ENCODE results near the gene IL2. TPM values are rescaled to one million over a fixed set of nuclear protein-coding genes. Genes with fewer than 3 reads are reported as not detected.

The IL2 gene
- total and polyA plus RNA-seq, 4 donors, result 1.4 TPM; not detected in 3

DNA sequence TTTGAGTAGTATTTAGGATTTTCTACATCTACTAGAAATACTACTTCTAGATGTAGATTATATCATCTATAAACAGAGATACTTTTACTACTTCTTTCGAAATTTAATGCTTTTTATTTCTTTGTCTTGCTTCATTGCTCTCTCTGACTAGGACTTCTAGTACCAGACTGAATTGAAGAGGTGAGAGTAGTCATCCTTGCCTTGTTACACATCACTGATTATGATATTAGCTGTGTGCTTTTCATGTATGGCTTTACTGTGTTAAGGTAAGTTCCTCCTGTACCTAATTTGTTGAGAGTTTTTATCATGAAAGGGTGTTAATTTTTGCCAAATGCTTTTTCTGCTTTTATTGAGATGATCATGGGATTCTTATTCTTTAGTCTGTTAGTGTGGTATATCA, 19.6 kb upstream of the IL2 start:
- no peaks in the 10 kb centered on the region for H3K27me3 ChIP-seq (ENCODE audit: control insufficient read depth in 3 of 3, insufficient read depth in 3 of 3, low read length in 2 of 3)
- H3K4me1 ChIP-seq (ENCODE audit: control insufficient read depth in 5 of 5, insufficient read depth in 5 of 5, low read length in 5 of 5), result peaks cover 0 to 8% (median 0%) of the 10 kb centered on the region in 5 donors
- DNase-seq (no peak), ATAC-seq (ENCODE audit: insufficient read depth, low FRiP score) (no peak)
- 66 to 74% methylated on average over 1 of the region's 1 CpG for WGBS, 2 donors
- no peak overlapping the region for H3K4me3 ChIP-seq
- no peak overlapping the region for H3K9ac ChIP-seq (ENCODE audit: insufficient read depth in 1 of 2, low read length in 2 of 2)
- no peaks in the 10 kb centered on the region for H3K9me3 ChIP-seq (ENCODE audit: control insufficient read depth in 4 of 4, insufficient read depth in 3 of 4, low read length in 3 of 4)
- no peaks in the 10 kb centered on the region for H3K36me3 ChIP-seq (ENCODE audit: control insufficient read depth in 4 of 4, insufficient read depth in 4 of 4, low read length in 4 of 4)
- no peak overlapping the region for H3K27ac ChIP-seq (ENCODE audit: low read depth in 1 of 2, low read length in 1 of 2)
- TF ChIP-seq, protein P1, sequence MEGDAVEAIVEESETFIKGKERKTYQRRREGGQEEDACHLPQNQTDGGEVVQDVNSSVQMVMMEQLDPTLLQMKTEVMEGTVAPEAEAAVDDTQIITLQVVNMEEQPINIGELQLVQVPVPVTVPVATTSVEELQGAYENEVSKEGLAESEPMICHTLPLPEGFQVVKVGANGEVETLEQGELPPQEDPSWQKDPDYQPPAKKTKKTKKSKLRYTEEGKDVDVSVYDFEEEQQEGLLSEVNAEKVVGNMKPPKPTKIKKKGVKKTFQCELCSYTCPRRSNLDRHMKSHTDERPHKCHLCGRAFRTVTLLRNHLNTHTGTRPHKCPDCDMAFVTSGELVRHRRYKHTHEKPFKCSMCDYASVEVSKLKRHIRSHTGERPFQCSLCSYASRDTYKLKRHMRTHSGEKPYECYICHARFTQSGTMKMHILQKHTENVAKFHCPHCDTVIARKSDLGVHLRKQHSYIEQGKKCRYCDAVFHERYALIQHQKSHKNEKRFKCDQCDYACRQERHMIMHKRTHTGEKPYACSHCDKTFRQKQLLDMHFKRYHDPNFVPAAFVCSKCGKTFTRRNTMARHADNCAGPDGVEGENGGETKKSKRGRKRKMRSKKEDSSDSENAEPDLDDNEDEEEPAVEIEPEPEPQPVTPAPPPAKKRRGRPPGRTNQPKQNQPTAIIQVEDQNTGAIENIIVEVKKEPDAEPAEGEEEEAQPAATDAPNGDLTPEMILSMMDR (IDR thresholded peaks at IDR 0.05; ENCODE audit: control extremely low read depth, extremely low read depth), result no peak

DNA sequence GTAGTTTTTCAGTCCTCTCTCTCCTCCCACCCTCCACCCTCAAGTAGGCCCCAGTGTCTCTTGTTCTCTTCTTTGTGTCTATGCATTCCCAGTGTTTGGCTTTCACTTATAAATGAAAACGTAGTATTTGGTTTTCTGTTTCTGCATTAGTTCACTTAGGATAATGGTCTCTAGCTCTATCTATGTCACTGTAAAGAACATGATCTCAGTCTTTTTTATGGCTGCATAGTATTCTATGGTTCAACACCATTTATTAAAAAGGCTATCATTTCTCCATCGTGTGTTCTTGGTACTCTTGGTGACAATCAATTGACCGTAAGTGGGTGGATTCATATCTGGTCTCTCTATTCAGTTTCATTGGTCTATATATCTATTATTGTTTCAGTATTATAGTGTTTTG, 18.7 kb upstream of the IL2 start:
- 85 to 97% methylated on average over 3 of the region's 3 CpGs for WGBS, 2 donors
- ATAC-seq (ENCODE audit: insufficient read depth, low FRiP score) (no peak), DNase-seq (no peak)
- peaks cover 0 to 5% (median 0%) of the 10 kb centered on the region in 5 donors for H3K4me1 ChIP-seq (ENCODE audit: control insufficient read depth in 5 of 5, insufficient read depth in 5 of 5, low read length in 5 of 5)
- TF ChIP-seq, protein P1 (IDR thresholded peaks at IDR 0.05; ENCODE audit: control extremely low read depth, extremely low read depth), result no peak
- no peak overlapping the region for H3K4me3 ChIP-seq
- no peaks in the 10 kb centered on the region for H3K36me3 ChIP-seq (ENCODE audit: control insufficient read depth in 4 of 4, insufficient read depth in 4 of 4, low read length in 4 of 4)
- no peaks in the 10 kb centered on the region for H3K27me3 ChIP-seq (ENCODE audit: control insufficient read depth in 3 of 3, insufficient read depth in 3 of 3, low read length in 2 of 3)
- H3K9ac ChIP-seq (ENCODE audit: insufficient read depth in 1 of 2, low read length in 2 of 2), result no peak overlapping the region
- no peaks in the 10 kb centered on the region for H3K9me3 ChIP-seq (ENCODE audit: control insufficient read depth in 4 of 4, insufficient read depth in 3 of 4, low read length in 3 of 4)
- no peak overlapping the region for H3K27ac ChIP-seq (ENCODE audit: low read depth in 1 of 2, low read length in 1 of 2)

DNA sequence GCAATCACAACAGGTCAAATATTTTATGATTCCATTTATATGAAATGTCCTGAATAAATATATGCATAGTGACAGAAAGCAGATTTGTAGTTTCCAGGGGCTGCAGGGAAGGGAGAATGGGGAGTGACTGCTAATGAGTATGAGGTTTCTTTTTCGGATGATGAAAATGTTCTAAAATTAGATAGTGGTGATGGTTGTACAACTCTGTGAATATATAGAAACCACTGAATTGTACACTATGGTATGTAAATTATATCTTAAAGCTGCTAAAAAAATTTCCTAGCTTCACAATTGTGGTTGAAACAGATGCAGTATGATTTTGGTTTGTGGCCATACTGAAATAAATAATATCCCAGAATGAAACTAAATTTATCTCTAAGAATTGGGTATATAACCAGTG, 12.9 kb upstream of the IL2 start:
- Histone ChIP-seq H3K4me3 (no peak overlapping the region), H3K36me3 (ENCODE audit: control insufficient read depth in 4 of 4, insufficient read depth in 4 of 4, low read length in 4 of 4) (no peaks in the 10 kb centered on the region), H3K27ac (ENCODE audit: low read depth in 1 of 2, low read length in 1 of 2) (no peak overlapping the region), H3K9ac (ENCODE audit: insufficient read depth in 1 of 2, low read length in 2 of 2) (no peak overlapping the region), H3K27me3 (ENCODE audit: control insufficient read depth in 3 of 3, insufficient read depth in 3 of 3, low read length in 2 of 3) (no peaks in the 10 kb centered on the region), H3K4me1 (ENCODE audit: control insufficient read depth in 5 of 5, insufficient read depth in 5 of 5, low read length in 5 of 5) (no peaks in the 10 kb centered on the region), H3K9me3 (ENCODE audit: control insufficient read depth in 4 of 4, insufficient read depth in 3 of 4, low read length in 3 of 4) (peaks cover 0 to 2% (median 0%) of the 10 kb centered on the region in 4 donors)
- TF ChIP-seq, protein P1 (IDR thresholded peaks at IDR 0.05; ENCODE audit: control extremely low read depth, extremely low read depth), result no peak
- WGBS, 2 donors, result 88 to 98% methylated on average over 1 of the region's 1 CpG
- no peak for DNase-seq
- no peak for ATAC-seq (ENCODE audit: insufficient read depth, low FRiP score)

DNA sequence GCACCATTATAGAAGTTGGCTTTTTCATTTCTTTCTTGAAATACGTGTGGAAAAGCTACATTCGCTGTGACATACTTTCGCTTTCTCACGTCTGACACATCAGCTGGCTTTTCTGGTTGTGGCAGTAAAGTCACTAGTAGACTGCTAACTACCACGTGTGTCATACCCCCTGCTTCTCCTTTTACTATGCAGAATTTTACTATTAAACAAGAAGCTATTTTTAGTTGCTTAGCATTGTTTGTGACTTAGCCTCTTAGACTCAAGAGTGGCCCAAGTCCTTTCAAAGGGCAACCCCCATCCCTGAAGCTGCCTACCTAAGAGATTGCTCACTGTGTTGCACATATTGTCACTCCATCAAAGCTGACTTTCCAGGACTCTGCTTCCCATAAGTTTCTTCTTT, 2.1 kb upstream of the IL2 start:
- WGBS, 2 donors, result 17 to 32% methylated on average over 5 of the region's 5 CpGs
- ATAC-seq (ENCODE audit: insufficient read depth, low FRiP score) (peak; percentile 47), DNase-seq (peak in 2 of 3 donors; percentile 12 to 50)
- TF ChIP-seq, protein P1 (IDR thresholded peaks at IDR 0.05; ENCODE audit: control extremely low read depth, extremely low read depth), result no peak
- H3K4me1 ChIP-seq (ENCODE audit: control insufficient read depth in 5 of 5, insufficient read depth in 5 of 5, low read length in 5 of 5), result peaks cover 0 to 2% (median 0%) of the 10 kb centered on the region in 5 donors
- no peak overlapping the region for H3K27ac ChIP-seq (ENCODE audit: low read depth in 1 of 2, low read length in 1 of 2)
- no peak overlapping the region for H3K4me3 ChIP-seq
- no peaks in the 10 kb centered on the region for H3K9me3 ChIP-seq (ENCODE audit: control insufficient read depth in 4 of 4, insufficient read depth in 3 of 4, low read length in 3 of 4)
- H3K9ac ChIP-seq (ENCODE audit: insufficient read depth in 1 of 2, low read length in 2 of 2), result peak overlapping the region in 1 of 2 donors; percentile 30
- H3K27me3 ChIP-seq (ENCODE audit: control insufficient read depth in 3 of 3, insufficient read depth in 3 of 3, low read length in 2 of 3), result no peaks in the 10 kb centered on the region
- H3K36me3 ChIP-seq (ENCODE audit: control insufficient read depth in 4 of 4, insufficient read depth in 4 of 4, low read length in 4 of 4), result no peaks in the 10 kb centered on the region

Measured in lung (tissue), 12 donors.